Measurements from ENCODE around the gene TRIM7.
"Not testable (repeated sequence)": the region's sequence is repeated elsewhere in the genome, so short reads cannot be mapped to it uniquely, and the experiment has no call there.

Gene TRIM7

GRCh38 chr5:181146927-181147636 is 57.9 kb downstream of the TRIM7 start, which contains the start of gene OR2V2:
TSS of gene OR2V2 (plus strand) at chr5:181147586. CDS start at chr5:181154943, 7,357 bp downstream.
- DNase-seq: not testable (repeated sequence)

GRCh38 chr5:181145133-181145532 is 59.9 kb downstream of the TRIM7 start:
- no peak for DNase-seq
